Neural crest cell (in vitro differentiated cells): ENCODE results near the gene NELFCD. TPM values are rescaled to one million over a fixed set of nuclear protein-coding genes. Genes with fewer than 3 reads are reported as not detected.
A peak's percentile ranks its signal among the peaks of the same experiment; 100 is the strongest.
"Not testable (repeated sequence)": the region's sequence is repeated elsewhere in the genome, so short reads cannot be mapped to it uniquely, and the experiment has no call there.

Source experiments
- DNase-seq: peaks from one replicate; pipeline ENCODE4 v3.0.0; 2021; ENCODE audit warnings: low read depth, mixed read lengths, low spot score
- H3K27ac Mint-ChIP-seq: one replicate; pipeline ENCODE4 v1.8.0; 2021; ENCODE audit warnings: mild to moderate bottlenecking, mixed read lengths; ENCODE audit not compliant: unreplicated experiment
- H3K27me3 Mint-ChIP-seq: 2 replicates; pipeline ENCODE4 v1.8.0; 2021; ENCODE audit warnings: low read depth, mild to moderate bottlenecking, mixed read lengths
- H3K36me3 Mint-ChIP-seq: 2 replicates; pipeline ENCODE4 v1.8.0; 2021; ENCODE audit warnings: low read depth, mild to moderate bottlenecking, mixed read lengths
- H3K4me1 Mint-ChIP-seq: 2 replicates; pipeline ENCODE4 v1.8.0; 2021; ENCODE audit warnings: mixed read lengths
- H3K4me3 Mint-ChIP-seq: one replicate; pipeline ENCODE4 v1.8.0; 2021; ENCODE audit warnings: mild to moderate bottlenecking, mixed read lengths
- H3K9me3 Mint-ChIP-seq: 2 replicates; pipeline ENCODE4 v1.8.0; 2021; ENCODE audit warnings: mixed read lengths
- CTCF ChIP-seq: fragments of 200-600 bp; sonication (generic); conservative IDR thresholded peaks from 2 replicates; pipeline ENCODE4 v1.5.0; 2021; ENCODE audit warnings: antibody characterized with exemption, mild to moderate bottlenecking
- total RNA-seq: library from RNA; stranded (reverse); gene quantifications from 2 replicates; pipeline ENCODE4 v1.2.1, GENCODE V29; 2021

Gene NELFCD
- total RNA-seq, 1 donor from 2014 or later = 117 TPM

GRCh38 chr20:58956078-58956477 is 25.0 kb upstream of the NELFCD start:
- Mint-ChIP-seq H3K9me3 (peaks cover 7% of the 10 kb centered on the region), H3K4me3 (no peak overlapping the region)
- no peak for TF ChIP-seq CTCF

GRCh38 chr20:58959652-58960051 is 21.4 kb upstream of the NELFCD start:
- H3K4me3 Mint-ChIP-seq = no peak overlapping the region
- DNase-seq = no peak
- H3K9me3 Mint-ChIP-seq = peaks cover 3% of the 10 kb centered on the region
- no peaks in the 10 kb centered on the region for H3K36me3 Mint-ChIP-seq
- H3K27me3 Mint-ChIP-seq = no peaks in the 10 kb centered on the region
- peaks cover 4% of the 10 kb centered on the region for H3K4me1 Mint-ChIP-seq
- no peak overlapping the region for H3K27ac Mint-ChIP-seq
- no peak for TF ChIP-seq CTCF

More at GRCh38 chr20:58956078-58956477, 25.0 kb upstream of the NELFCD start:
- no peak overlapping the region for H3K27ac Mint-ChIP-seq
- DNase-seq = no peak
- H3K4me1 Mint-ChIP-seq = no peaks in the 10 kb centered on the region
- H3K36me3 Mint-ChIP-seq = no peaks in the 10 kb centered on the region
- H3K27me3 Mint-ChIP-seq = no peaks in the 10 kb centered on the region

GRCh38 chr20:58963060-58963584 is 17.9 kb upstream of the NELFCD start:
- H3K4me1 Mint-ChIP-seq = peaks cover 4% of the 10 kb centered on the region
- H3K27me3 Mint-ChIP-seq = no peaks in the 10 kb centered on the region
- H3K27ac Mint-ChIP-seq = no peak overlapping the region
- H3K4me3 Mint-ChIP-seq = no peak overlapping the region
- TF ChIP-seq CTCF = peak; percentile 19
- no peaks in the 10 kb centered on the region for H3K9me3 Mint-ChIP-seq
- no peak for DNase-seq
- no peaks in the 10 kb centered on the region for H3K36me3 Mint-ChIP-seq

- DNase-seq, H3K4me1 Mint-ChIP-seq, H3K27me3 Mint-ChIP-seq, H3K27ac Mint-ChIP-seq, H3K4me3 Mint-ChIP-seq, H3K36me3 Mint-ChIP-seq, H3K9me3 Mint-ChIP-seq: not testable (repeated sequence)
These were observed 17.1 kb upstream of the NELFCD start for GRCh38 chr20:58963922-58964321.

GRCh38 chr20:58965270-58966064 is 15.6 kb upstream of the NELFCD start:
- peaks cover 4% of the 10 kb centered on the region for H3K9me3 Mint-ChIP-seq
- peaks cover 3% of the 10 kb centered on the region for H3K36me3 Mint-ChIP-seq
- no peaks in the 10 kb centered on the region for H3K27me3 Mint-ChIP-seq
- TF ChIP-seq CTCF = no peak
- no peak overlapping the region for H3K27ac Mint-ChIP-seq
- H3K4me1 Mint-ChIP-seq = peaks cover 4% of the 10 kb centered on the region
- DNase-seq = no peak
- no peak overlapping the region for H3K4me3 Mint-ChIP-seq
